GM10847 (cell line): ENCODE measurements around the gene NTN3.

Source experiments
- POLR2A ChIP-seq: IDR thresholded peaks from 2 replicates; pipeline ENCODE4 v1.6.1; 2011; ENCODE audit not compliant: insufficient read length; ENCODE audit errors: extremely low read depth

The NTN3 gene

DNA sequence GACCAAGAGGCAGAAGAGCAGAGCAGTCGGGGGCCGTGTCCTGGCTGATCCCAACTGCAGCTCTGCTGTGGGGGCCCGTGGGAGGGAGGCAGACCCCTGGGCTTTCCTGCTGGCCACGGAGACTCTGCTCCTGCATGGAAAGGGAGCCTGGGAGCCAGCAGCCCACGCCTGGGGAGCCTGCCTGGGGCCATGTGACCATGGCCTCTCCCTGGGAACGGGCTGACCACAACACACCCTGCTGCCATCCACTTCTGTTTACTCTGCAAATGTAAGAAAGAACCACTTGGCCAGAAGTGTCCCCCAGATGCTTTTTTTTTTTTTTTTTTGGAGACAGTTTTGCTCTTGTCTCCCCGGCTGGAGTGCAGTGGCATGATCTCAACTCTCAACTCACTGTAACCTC lies 13.2 kb upstream of the NTN3 start:
- no peak for TF ChIP-seq POLR2A

DNA sequence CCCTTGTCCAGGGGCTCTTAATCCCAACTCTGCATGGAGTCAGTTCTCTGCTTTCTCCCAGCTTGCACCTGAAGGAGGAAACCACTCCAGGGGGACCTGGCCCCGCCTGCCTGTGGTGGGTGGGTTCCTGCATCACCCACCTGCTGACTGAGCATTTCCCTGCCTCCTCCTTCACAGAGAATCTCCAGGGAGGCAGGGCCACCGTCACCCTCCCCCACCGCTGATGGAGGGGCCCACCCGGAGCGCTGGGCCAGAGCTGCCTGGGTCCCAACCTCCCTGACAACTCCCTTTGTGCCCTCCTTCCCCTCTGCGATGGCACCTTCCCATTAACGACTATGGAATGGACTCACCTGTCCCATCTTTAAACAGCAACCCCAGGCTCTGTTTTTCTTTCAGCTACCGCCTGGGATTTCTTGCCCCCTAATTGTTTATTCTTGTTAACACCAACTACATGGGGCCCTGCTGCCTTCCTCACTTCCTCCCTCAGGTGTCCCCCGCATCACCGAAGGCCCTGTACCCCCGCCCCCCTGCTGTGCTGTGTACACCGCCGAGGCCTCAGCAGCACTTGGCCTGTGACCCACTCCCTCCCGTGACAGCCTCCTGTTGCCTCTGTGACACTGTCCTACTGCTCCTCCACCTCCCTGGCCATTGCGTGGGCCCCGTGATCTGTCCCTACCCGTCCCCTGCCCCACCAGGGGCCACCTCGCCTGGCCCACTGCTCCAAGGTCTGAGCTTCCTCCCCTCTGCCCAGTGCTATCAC lies 12.0 kb upstream of the NTN3 start:
- no peak for TF ChIP-seq POLR2A

DNA sequence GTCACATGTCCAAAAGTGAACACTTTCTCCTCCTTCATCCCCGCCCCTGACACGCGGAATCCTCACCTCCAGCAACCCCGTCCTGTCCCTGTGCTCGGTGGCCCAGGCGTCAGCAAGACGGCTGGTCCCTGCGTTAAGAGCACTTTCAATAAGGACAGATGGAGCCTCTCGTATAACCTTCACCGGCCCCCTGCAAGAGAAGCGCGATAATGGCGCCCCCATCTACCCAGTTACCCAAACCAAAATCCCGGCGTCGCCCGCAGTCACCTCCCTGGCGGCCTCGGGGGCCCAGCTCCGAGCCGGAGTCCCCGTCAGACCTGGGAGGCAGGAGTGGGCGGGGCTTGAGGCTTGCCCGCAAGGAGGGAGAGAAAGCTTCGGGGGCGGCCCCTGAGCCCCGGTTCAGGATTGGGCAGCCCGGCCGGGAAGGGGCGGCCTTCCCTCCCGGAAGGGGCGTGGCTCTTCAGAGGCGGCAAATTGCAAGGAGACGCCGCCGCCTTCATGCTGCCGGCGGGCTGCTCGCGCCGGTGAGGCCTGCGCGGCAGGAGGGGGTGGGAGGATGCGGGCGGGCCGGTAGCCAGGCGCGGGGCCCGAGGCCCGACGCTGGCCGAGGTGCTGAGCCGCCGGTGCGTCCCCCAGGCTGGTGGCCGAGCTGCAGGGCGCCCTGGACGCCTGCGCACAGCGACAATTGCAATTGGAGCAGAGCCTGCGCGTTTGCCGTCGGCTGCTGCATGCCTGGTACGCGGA lies 11.3 kb upstream of the NTN3 start, which contains the start of gene TEDC2:
TSS of gene TEDC2 (plus strand) at position 463 of the 744 bp plus-strand sequence. CDS start at position 499, 36 bp downstream.
- TF ChIP-seq POLR2A, result peak; percentile 53

DNA sequence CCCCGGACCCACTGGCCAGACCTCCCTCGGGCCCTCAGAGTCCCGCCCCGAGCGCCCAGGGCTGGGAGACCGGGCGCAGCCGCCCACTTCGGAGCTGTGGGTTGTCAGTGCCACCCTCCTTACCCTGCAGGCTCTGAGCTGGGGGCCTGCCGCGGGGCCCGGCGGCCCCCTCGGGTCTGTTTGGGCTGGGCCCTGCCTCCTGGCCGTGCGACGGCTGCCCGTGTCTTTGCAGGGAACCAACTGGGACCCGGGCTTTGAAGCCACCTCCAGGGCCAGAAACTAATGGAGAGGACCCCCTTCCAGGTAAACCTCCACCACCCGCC lies 10.7 kb upstream of the NTN3 start:
- no peak for TF ChIP-seq POLR2A

DNA sequence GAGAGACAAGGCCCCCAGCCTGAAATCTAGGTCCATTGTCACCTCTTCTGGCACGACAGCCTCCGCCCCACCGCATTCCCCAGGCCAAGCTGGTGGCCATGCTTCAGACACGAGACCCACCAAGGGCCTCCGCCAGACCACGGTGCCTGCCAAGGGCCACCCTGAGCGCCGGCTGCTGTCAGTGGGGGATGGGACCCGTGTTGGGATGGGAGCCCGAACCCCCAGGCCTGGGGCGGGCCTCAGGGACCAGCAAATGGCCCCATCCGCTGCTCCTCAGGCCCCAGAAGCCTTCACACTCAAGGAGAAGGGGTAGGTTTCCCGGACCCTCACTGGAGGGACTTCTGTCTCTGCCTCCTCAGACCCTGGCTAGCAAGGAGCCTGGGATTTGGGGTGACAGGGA lies 10.2 kb upstream of the NTN3 start:
- TF ChIP-seq POLR2A, result no peak

DNA sequence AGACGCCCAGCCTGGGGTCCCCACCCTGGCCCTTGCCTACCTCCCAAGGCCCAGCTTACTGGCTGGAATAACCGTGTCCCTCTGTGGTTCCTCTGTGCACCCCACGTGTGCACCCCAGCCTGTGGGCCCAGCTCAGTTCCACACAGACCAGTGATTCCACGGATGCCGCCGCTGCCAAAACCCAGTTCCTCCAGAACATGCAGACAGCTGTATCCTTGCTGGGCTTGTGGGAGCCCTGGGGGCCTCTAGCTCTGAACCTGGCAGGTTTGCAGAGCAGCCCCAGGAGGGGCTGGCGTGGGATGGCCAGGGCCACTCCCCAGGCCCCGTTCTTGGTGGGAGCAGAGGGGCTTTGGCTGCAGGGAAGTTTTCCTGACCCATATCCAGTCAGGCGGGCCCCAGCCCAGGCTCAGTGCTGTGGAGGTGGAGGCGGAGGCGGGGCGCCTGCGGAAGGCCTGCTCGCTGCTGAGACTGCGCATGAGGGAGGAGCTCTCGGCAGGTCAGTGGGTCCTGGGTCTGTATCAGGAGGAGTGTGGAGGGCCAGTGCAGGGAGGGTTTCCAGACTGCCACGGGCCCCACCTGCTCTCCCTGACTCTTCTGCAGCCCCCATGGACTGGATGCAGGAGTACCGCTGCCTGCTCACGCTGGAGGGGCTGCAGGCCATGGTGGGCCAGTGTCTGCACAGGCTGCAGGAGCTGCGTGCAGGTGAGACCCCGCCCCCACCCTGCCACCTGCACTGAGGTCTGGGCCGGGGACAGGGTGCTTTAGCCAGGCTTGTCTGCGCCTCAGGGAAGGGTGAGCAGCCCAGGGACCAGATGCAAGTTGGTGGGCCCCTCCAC lies 8.8 kb upstream of the NTN3 start:
- no peak for TF ChIP-seq POLR2A

DNA sequence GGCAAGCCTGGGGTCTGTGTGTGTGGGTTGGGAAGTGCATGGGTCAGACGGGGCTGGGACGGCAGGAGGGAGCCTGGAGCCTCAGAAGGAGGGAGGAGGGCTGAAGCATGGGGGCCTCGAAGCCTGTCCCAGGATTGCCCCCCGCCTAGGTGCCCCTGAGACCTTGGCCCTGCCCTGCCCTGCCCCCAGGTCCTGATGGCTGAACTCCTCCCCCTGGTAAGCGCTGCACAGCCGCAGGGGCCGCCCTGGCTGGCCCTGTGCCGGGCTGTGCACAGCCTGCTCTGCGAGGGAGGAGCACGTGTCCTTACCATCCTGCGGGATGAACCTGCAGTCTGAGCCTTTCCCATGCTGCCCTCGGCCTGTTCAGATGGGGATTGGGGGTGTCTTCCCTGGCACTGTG lies 6.8 kb upstream of the NTN3 start:
- no peak for TF ChIP-seq POLR2A

DNA sequence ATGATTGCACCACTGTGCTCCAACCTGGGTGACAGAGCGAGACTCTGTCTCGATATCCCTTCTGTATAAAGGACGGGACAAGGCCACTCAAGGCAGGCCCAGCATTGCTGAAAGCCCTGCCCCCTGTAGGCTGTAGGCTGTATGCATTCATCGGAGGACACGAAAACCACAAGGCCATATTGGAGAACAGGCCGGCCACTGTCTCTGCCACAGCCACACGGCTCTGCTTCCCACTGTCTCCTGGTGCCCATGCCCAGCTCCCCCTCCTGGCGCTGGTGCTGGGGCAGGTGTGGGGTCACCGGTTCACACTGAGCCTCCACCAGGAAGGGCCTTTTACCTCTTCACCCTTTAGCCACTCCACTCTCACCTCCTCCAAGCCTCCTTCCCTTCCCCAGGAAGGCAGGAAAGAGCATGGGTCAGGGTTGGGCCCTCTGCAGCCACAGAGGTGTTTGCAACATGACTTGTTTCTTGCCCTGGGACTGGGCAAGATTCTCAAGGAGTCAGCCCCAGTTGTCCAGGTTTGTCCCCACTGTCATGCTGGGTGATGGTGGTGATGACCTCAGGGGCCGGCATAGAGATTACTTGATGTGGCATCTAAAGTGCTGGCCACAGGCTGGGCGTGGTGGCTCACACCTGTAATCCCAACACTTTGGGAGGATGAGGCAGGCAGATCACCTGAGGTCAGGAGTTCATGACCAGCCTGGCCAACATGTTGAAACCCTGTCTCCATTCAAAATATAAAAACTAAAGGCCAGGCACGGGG lies 5.3 kb upstream of the NTN3 start:
- no peak for TF ChIP-seq POLR2A

DNA sequence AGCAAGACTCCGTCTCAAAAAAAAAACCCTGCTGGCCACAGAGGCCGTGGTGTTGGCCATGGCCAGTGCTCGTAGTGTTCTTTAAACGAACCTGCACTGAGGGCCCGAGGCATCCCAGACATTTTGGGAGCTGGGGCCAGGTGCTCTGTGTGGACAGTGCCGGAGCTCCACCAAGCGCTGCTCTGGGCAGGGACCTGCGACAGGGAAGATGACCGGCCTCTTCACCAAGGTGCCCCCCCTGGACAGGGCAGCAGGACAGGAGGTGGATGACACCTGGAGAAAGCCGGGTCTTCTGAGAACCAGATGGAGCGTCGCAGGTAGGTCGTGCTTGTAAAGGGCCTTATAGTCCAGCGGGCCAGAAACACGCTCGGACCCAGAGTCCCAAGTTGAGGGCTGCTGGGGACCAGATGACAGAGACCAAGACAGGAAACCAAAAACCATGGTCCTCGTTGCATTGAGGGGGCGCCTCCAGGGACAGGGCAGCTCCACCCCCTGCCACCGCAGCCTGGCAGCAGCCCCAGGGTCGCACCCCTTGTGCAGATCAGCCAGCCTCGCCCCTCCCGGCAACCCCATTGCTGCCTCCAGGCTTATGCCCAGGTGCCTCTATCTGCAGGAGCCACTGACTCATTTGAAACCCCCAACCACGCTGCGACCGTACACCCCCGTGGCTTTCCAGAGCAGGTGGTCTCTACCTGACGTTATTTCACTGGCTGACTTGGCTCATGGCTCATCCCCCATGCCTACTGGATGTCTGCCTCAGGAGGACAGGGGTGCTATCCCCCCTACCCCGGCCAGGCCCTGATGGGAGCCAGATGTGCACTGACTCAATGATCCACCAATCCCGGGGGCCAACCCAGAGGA lies 4.2 kb upstream of the NTN3 start:
- TF ChIP-seq POLR2A, result no peak

DNA sequence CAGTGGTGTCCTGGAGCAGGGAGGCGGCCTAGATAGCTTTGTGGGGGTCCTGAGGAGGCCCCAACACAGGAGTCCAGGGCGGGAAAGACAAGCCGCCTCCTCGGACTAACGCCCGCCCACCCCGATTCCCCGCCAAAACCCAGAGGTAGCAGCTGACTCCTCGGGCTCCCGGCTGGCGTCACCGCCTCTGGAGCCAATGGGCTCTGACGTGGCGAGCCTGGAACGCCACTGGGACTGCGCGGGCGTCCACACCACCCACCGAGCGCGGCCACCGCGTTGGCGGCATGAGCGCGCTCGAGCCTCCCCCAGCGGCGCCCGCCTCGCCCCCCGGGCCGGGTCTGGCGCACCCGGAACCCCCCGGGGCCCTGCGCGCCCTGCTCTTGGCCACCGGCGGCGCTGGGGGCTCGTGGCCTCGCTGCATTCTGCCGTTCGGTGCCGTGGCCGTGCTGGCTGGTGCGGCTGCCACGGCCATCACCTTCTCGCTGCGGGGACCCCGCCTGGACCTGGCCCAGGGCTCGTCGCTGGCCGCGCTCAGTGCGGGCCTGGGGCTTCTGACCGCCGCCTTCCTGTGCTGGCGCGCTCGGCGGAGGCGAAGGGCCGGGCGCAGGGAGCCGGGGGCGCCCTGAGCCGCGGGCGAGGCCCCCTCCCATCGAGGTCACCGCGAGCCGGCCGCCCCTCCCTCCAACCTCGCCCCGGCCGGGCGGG lies 3.4 kb upstream of the NTN3 start:
- peak; percentile 37 for TF ChIP-seq POLR2A

DNA sequence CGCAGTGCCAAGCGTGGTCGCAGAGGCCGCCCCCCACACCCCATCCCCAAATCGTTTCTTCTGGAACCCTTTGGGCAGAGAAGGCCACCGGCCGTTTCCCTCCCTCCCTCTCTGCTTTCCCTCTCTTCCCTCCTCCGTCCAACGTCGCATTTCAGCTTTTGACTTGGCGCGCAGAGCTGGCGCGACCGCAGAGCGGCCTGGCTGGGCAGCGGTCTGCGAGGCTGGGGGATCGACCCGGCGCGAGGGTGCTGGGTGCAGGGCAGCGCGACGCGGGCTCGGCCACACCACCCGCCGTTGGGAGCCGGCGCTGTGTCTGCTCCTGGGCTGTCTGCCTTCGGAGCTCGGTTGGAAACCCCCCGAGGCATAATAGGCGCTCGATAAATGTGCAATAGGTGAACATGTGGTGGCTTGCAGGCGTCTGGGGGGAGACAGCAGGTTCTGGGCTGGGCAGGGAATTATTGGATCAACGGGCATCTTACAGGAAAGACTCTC lies 2.8 kb upstream of the NTN3 start:
- no peak for TF ChIP-seq POLR2A

DNA sequence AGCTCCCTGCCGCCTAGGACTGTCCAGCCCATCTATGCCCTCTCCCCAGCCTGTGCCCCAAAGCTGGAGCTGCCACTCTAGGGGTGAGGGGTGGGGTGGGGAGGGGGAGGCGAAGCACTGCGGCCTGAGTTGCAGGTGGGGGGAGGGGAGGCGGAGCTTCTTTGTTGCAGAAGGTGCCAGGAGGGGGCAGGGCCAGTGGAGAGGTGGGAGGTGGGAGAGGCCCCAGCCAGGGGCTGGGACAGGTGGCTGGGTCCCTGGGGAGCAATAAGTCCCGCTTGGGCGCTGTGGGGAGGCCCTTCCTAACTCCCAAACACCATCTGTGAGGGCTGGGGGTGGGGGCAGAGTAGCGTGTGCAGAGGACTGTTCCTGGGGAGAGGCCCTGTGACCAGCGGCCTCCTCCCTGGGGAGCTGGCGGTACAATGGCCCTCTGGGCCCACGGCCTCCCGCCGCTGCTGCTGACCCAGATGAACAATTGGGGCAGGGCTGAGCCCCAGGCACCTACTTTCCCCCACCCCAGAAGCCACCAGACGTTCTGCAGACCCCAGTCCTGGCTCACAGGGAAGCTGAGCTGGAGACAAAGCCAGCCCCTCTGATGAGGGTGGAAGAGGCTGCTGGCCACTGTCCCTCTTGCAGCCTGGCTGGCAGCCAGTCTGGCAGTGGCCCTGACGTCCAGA lies 2.2 kb upstream of the NTN3 start:
- no peak for TF ChIP-seq POLR2A
